ENCODE measurements around the gene LRRC58.

LRRC58 gene

DNA sequence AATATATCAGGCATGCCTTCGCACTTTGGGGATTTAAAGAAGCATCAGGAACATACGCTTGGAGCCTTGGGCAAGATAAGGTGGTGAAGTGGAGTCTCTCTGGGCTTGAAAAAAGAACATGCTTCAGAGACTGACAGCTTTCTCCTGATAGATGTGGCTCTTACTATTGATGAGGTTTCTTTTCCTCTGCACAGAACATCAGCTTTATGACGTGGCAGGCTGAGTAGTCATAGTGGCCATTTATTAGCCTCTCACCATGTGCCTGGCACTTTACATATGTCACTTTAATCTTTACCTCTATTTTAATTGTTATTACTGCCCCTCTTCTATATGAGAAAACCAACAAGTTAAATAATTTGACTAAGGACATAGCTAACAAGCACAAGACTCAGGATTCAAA, 19.0 kb upstream of the LRRC58 start:
- DNase-seq (ENCODE audit: insufficient read length, low spot score) (no peak), FAIRE-seq (no peak)
- TF ChIP-seq PAX5 (IDR thresholded peaks at IDR 0.05; ENCODE audit: insufficient read depth, low read length, severe bottlenecking) (no peak), TAF1 (IDR thresholded peaks at IDR 0.05; ENCODE audit: low read depth, low read length) (no peak), POLR2A (IDR thresholded peaks at IDR 0.05; ENCODE audit: low read depth, low read length) (no peak), POU2F2 (IDR thresholded peaks at IDR 0.05; ENCODE audit: low read depth, low read length) (no peak), SPI1 (IDR thresholded peaks at IDR 0.05; ENCODE audit: low read depth, low read length) (no peak), POLR2AphosphoS5 (IDR thresholded peaks at IDR 0.05; ENCODE audit: low read depth, low read length) (no peak)

DNA sequence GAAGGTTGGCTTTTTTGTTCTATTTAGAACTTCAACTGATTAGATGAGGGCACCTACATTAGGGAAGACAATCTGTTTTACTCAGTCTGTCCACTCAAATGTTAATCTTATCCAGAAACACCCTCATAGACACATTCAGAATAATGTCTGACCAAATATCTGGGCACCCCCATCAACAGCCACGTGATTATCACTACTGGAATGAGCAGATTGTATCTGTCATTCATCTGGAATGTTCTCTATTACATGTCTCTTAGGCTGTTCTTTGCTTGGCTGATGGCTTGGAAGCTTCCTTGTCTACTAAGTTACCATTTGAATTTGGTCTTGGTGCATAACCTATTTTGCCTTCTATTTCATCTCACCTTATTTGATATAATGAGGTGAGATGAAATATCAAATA, 15.7 kb upstream of the LRRC58 start:
- TF ChIP-seq SPI1 (IDR thresholded peaks at IDR 0.05; ENCODE audit: low read depth, low read length) (no peak), POLR2AphosphoS5 (IDR thresholded peaks at IDR 0.05; ENCODE audit: low read depth, low read length) (no peak), POLR2A (IDR thresholded peaks at IDR 0.05; ENCODE audit: low read depth, low read length) (no peak), PAX5 (IDR thresholded peaks at IDR 0.05; ENCODE audit: insufficient read depth, low read length, severe bottlenecking) (no peak), TAF1 (IDR thresholded peaks at IDR 0.05; ENCODE audit: low read depth, low read length) (no peak), POU2F2 (IDR thresholded peaks at IDR 0.05; ENCODE audit: low read depth, low read length) (no peak)
- DNase-seq (ENCODE audit: insufficient read length, low spot score) (no peak), FAIRE-seq (no peak)

DNA sequence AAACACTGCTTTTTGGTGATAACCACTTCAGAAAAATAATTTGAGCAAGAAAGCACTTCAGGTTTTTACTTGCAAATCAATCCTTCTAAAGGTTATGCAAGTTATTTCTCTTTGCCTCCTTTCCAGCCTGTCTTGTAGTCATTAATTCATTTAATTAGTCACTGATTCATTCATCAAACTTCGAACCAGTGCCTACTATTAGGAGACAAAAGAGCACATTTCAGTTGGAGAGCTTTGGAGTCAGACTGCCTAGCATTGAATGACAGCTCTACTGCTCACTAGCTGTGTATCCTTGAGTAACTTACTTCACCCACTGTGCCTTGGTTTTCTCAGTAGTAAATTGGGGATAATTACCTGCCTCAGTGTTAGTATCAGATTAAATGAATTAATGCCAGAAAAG, 14.9 kb upstream of the LRRC58 start:
- TF ChIP-seq PAX5 (IDR thresholded peaks at IDR 0.05; ENCODE audit: insufficient read depth, low read length, severe bottlenecking) (no peak), POU2F2 (IDR thresholded peaks at IDR 0.05; ENCODE audit: low read depth, low read length) (no peak), POLR2A (IDR thresholded peaks at IDR 0.05; ENCODE audit: low read depth, low read length) (no peak), SPI1 (IDR thresholded peaks at IDR 0.05; ENCODE audit: low read depth, low read length) (no peak), POLR2AphosphoS5 (IDR thresholded peaks at IDR 0.05; ENCODE audit: low read depth, low read length) (no peak), TAF1 (IDR thresholded peaks at IDR 0.05; ENCODE audit: low read depth, low read length) (no peak)
- no peak for FAIRE-seq
- DNase-seq (ENCODE audit: insufficient read length, low spot score), result no peak

DNA sequence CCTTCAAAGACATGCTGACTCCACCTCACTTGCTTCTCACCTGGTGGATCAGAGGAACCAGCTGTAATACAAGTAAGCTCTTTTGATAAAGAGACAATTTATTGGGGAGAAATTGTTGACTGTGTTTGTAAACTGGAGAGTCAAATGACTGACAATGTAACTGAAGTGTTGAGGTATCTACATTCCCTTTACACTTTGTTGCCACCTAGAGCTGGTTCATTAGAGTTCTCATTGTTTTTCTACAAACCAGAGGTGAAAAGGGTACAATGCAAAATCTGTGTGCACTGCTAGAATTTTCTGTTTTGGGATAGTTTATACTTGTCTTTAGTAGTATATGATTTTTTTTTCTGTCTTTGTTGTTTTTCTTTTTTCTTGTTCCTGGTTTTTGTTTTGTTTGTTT, 8.7 kb upstream of the LRRC58 start:
- FAIRE-seq (no peak), DNase-seq (ENCODE audit: insufficient read length, low spot score) (no peak)
- TF ChIP-seq POLR2AphosphoS5 (IDR thresholded peaks at IDR 0.05; ENCODE audit: low read depth, low read length) (no peak), TAF1 (IDR thresholded peaks at IDR 0.05; ENCODE audit: low read depth, low read length) (no peak), SPI1 (IDR thresholded peaks at IDR 0.05; ENCODE audit: low read depth, low read length) (no peak), PAX5 (IDR thresholded peaks at IDR 0.05; ENCODE audit: insufficient read depth, low read length, severe bottlenecking) (no peak), POU2F2 (IDR thresholded peaks at IDR 0.05; ENCODE audit: low read depth, low read length) (no peak), POLR2A (IDR thresholded peaks at IDR 0.05; ENCODE audit: low read depth, low read length) (no peak)

DNA sequence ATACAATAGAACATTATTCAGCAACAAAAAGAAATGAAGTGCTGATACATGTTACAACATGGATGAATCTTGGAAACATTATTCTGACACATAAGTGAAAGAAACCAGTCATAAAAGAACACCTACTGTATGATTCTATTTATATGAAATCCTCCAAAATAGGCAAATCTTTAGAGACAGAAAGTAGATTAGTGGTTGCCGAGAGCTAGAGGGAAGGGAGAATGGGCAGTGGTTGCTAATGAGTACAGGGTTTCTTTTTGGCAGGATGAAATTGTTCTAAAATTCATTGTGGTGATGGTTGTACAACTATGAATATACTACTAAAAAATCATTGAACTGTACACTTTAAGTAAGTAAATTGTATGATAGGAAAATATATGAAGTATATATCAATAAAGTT, 6.3 kb upstream of the LRRC58 start:
- TF ChIP-seq POLR2AphosphoS5 (IDR thresholded peaks at IDR 0.05; ENCODE audit: low read depth, low read length), result no peak
- no peak for TF ChIP-seq PAX5 (IDR thresholded peaks at IDR 0.05; ENCODE audit: insufficient read depth, low read length, severe bottlenecking)
- no peak for TF ChIP-seq SPI1 (IDR thresholded peaks at IDR 0.05; ENCODE audit: low read depth, low read length)
- no peak for TF ChIP-seq POU2F2 (IDR thresholded peaks at IDR 0.05; ENCODE audit: low read depth, low read length)
- TF ChIP-seq POLR2A (IDR thresholded peaks at IDR 0.05; ENCODE audit: low read depth, low read length), result no peak
- TF ChIP-seq TAF1 (IDR thresholded peaks at IDR 0.05; ENCODE audit: low read depth, low read length), result no peak
- FAIRE-seq (no peak), DNase-seq (ENCODE audit: insufficient read length, low spot score) (no peak)

DNA sequence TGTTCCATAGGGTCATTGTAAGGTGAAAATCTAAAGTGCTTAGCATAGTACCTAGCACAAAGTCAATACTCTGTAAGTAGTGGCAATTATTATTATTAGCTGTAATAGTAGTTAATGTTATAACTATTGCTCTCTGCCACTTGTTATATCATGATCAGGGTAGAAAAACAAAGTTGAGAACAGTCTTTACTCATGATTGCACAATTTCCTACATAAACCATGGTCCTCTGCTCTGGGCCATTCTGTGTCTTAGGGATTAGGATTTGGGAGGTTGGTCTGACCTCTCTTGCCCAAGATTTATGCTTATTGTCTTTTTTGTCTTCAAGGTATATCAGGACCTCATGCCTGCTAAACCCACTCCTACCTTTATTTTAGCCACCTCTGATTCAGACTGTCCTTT, 4.3 kb upstream of the LRRC58 start:
- DNase-seq (ENCODE audit: insufficient read length, low spot score) (no peak), FAIRE-seq (no peak)
- TF ChIP-seq POLR2AphosphoS5 (IDR thresholded peaks at IDR 0.05; ENCODE audit: low read depth, low read length) (no peak), POLR2A (IDR thresholded peaks at IDR 0.05; ENCODE audit: low read depth, low read length) (no peak), SPI1 (IDR thresholded peaks at IDR 0.05; ENCODE audit: low read depth, low read length) (no peak), PAX5 (IDR thresholded peaks at IDR 0.05; ENCODE audit: insufficient read depth, low read length, severe bottlenecking) (no peak), TAF1 (IDR thresholded peaks at IDR 0.05; ENCODE audit: low read depth, low read length) (no peak), POU2F2 (IDR thresholded peaks at IDR 0.05; ENCODE audit: low read depth, low read length) (no peak)

DNA sequence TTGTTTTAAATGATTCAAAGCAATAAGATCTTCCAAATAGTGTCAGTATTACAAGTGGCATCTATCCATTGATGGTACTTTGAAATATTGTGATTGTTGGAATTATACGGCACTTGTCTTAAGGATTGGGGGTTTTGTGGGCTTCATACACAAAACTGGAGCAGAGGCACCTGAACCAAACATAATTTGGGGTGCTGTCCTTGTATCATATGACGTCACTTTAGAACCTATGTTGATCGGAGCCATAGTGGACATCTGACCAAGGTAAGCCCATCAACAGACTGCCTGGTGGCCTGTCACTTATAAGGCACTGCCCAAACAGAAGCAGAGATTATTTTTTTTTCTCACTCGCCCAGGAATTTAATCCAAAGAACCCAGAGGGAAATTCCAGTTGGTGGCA, 2.9 kb upstream of the LRRC58 start:
- DNase-seq (ENCODE audit: insufficient read length, low spot score) (no peak), FAIRE-seq (no peak)

DNA sequence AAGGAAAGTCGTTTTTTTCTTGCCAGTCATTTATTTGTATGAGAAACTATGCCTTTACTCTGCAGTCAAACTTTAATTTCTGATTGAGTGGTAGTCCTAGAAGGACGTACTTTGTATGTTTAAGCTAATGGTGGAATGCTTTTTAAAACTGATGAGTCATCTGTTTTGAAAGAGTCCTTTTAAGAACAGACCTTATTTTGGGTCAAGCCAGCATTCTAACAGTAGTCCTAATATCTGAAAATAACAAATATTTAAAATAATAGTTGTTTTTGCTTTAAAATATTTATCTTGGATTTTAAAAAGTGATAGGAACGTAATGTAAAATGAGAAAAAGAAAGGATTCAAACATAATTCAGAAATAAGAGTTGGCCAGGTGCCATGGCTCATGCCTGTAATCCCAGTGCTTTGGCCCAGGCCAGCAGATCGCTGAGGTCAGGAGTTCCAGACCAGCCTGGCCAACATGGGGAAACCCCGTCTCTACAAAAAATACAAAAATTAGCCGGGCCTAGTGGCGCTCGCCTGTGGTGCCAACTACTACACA, 1.3 kb upstream of the LRRC58 start:
- TF ChIP-seq POLR2A (IDR thresholded peaks at IDR 0.05; ENCODE audit: low read depth, low read length), result no peak
- TF ChIP-seq PAX5 (IDR thresholded peaks at IDR 0.05; ENCODE audit: insufficient read depth, low read length, severe bottlenecking), result no peak
- TF ChIP-seq SPI1 (IDR thresholded peaks at IDR 0.05; ENCODE audit: low read depth, low read length), result no peak
- no peak for TF ChIP-seq POU2F2 (IDR thresholded peaks at IDR 0.05; ENCODE audit: low read depth, low read length)
- no peak for TF ChIP-seq TAF1 (IDR thresholded peaks at IDR 0.05; ENCODE audit: low read depth, low read length)
- TF ChIP-seq POLR2AphosphoS5 (IDR thresholded peaks at IDR 0.05; ENCODE audit: low read depth, low read length), result no peak

More for the DNA sequence above, 2.9 kb upstream of the LRRC58 start:
- TF ChIP-seq SPI1 (IDR thresholded peaks at IDR 0.05; ENCODE audit: low read depth, low read length) (no peak), POU2F2 (IDR thresholded peaks at IDR 0.05; ENCODE audit: low read depth, low read length) (no peak), PAX5 (IDR thresholded peaks at IDR 0.05; ENCODE audit: insufficient read depth, low read length, severe bottlenecking) (no peak), POLR2A (IDR thresholded peaks at IDR 0.05; ENCODE audit: low read depth, low read length) (no peak), POLR2AphosphoS5 (IDR thresholded peaks at IDR 0.05; ENCODE audit: low read depth, low read length) (no peak), TAF1 (IDR thresholded peaks at IDR 0.05; ENCODE audit: low read depth, low read length) (no peak)

DNA sequence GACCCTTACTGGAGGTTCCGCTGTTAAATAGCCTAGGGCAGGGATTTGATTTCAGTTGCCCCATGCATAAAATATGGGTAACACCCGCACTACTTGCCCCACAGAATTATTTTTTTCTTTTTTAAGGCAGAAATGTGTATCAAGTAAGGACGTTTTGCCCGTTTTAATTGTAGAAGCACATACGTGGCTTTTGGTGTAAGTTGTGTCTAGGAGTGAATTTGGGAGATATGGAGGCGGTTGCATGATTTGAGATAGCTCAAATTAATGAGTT, 636 bp upstream of the LRRC58 start:
- DNase-seq (ENCODE audit: insufficient read length, low spot score) (no peak), FAIRE-seq (no peak)
- TF ChIP-seq PAX5 (IDR thresholded peaks at IDR 0.05; ENCODE audit: insufficient read depth, low read length, severe bottlenecking) (no peak), POU2F2 (IDR thresholded peaks at IDR 0.05; ENCODE audit: low read depth, low read length) (no peak), TAF1 (IDR thresholded peaks at IDR 0.05; ENCODE audit: low read depth, low read length) (no peak), POLR2A (IDR thresholded peaks at IDR 0.05; ENCODE audit: low read depth, low read length) (no peak), SPI1 (IDR thresholded peaks at IDR 0.05; ENCODE audit: low read depth, low read length) (no peak), POLR2AphosphoS5 (IDR thresholded peaks at IDR 0.05; ENCODE audit: low read depth, low read length) (no peak)

More for the DNA sequence above, 1.3 kb upstream of the LRRC58 start:
- FAIRE-seq, result no peak
- DNase-seq (ENCODE audit: insufficient read length, low spot score), result no peak
